HK-2 (cell line): ENCODE results near the gene ZNF579.

Experiments used
- DNase-seq: peaks from one replicate; pipeline ENCODE4 v3.0.0-alpha.2; 2018; ENCODE audit not compliant: unreplicated experiment

Gene ZNF579

DNA sequence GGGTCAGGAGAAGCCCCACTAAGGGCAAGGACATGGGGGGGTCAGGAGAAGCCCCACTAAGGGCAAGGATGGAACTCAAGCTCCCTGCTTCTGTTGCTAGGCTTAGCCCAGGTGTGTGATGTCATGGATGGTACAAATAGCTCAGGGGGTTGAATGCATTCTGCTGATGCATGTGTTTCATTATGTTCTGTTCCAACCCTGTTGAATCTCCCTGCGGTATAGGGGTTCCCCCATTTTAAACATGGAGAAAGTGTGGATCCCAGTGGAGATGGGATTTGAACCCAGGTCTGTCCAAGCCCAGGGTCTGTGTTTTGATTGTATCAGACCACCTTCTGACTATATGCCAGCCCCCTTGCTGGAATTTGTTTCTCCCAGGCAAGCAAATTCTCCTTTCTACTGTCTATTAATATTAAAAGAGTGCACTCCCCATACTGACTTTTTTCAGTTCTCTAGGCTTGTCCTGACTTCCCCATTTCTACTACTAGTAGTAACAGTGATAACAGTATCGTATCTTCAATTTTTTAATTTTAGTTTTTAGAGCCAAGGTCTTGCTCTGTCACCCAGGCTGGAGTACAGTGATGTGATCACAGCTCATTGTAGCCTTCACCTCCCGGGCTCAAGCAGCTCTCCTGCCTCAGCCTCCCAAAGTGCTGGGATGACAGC, 31.5 kb upstream of the ZNF579 start:
- no peak for DNase-seq

- DNase-seq: no peak
Measured at GRCh38 chr19:55611300-55611982, 30.8 kb upstream of the ZNF579 start.

- DNase-seq: no peak
Measured at GRCh38 chr19:55609326-55609725, 28.7 kb upstream of the ZNF579 start.

DNA sequence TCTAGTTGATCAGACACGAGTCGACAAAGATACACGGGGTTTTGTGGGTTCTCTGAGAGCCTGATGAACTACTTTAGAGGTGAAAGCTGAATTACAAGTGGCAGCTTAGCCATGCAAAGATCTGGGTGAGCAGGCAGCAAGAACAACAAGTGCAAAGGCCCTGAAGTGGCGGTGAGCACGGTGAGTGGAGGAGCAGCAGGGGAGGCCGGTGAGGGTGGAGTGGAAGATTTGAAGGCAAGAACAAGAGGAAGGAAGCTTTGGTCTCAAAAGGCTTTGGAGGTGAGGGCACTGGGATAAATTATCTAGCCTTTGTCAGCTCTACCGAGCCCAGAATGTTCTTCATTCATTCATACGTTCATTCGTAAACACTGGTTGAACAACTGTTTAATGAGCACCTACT, 26.2 kb upstream of the ZNF579 start:
- no peak for DNase-seq

GRCh38 chr19:55606471-55606787, 25.8 kb upstream of the ZNF579 start:
- no peak for DNase-seq

DNA sequence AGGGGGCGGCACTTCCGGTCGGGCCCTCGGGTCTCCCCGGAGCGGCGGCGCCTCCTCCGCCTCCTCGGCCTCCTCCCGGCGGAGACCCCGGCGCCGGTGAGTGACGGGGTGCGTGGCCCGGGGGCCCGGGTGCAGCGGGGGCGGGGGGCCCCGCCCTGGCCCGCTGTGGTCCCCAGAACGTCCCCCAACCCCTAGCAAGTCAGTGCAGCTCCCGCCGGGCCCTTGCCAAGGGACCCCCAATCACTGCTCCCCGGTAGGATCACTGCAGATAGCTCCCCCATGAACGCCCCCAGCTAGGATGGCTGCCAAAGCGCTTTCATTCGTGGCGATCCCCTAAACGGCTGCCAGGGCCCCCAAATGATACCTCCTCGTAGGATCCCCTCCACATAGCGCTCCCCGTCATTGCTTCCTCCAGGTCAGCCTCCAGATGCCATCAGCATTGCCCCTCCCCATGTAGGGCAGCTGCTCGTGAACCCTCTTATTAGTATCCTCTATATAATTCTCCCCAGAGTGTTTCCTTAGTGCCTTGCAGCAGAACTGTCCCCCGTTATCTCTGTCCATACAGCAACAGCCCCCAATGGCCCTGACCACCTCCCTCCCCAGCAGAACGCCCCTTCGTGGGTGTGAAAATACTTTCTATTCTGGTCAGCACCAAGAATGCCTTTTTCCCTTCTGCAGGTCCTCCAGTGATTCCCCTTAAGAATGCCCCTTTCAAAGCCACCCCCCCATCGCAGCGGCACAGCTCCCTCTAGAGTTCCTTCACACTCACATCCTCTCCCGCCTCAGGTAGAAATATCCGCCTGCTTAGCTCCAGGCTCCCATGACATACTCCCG, 25.2 kb upstream of the ZNF579 start, which contains the start of gene ZNF865:
Gene ZNF865, plus strand, starts transcription at position 11 of the 834 bp plus-strand sequence. CDS start 7,972 bp downstream, outside the sequence.
- DNase-seq: peak; percentile 88

- peak; percentile 100 for DNase-seq
Measured at GRCh38 chr19:55605207-55605636, 24.6 kb upstream of the ZNF579 start.

DNA sequence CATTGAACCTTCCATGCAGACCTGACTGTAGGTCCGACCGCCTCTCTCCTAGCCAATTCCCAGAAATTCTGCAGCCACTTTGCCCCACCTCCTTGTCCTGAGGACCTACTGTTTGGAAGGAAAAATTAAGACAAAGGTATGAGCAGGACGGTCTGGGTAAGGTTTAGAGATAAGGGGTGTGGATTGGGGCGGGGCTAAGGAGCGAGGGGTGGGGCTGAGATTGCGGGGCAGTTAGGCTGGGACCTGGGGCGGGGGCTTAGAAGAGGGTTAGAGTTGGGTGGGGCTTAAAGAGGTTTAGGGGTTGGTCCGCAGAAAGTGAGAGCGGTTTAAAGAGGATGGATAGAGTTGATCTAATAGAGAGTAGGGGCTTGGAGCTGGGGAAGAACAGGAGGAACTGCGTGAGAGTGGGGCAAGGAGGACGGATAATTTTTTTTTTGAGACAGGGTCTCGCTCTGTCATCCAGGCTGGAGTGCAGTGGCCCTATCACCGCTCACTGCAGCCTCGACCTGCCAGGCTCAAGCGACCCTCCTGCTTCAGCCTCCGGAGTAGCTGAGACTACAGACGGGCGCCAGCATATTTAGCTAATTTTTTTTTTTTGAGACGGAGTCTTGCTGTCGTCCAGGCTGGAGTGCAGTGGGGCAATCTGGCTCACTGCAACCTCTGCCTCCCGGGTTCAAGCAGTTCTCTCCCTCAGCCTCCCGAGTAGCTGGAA, 23.1 kb upstream of the ZNF579 start:
- no peak for DNase-seq

GRCh38 chr19:55603115-55603514, 22.5 kb upstream of the ZNF579 start:
- no peak for DNase-seq

GRCh38 chr19:55602104-55603001, 21.7 kb upstream of the ZNF579 start:
- no peak for DNase-seq

DNA sequence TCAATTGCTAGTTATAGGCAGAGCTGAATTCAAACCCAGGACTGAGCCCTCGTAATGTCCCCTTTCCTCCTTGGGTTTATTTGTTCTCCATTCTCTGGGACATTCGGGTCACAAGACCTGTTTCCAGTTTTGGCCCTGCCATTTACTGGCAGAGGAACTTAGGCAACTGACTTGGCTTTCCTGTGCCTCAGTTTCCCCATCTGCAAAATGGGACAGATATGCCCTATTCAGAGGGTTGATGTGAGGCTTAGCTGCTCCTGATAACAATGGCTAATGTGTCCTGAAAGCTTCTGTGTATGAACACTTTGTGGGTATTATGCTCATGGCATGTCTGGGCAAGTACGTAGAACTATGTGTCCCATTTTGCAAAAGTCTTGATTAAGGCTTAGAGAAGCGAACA, 20.4 kb upstream of the ZNF579 start:
- DNase-seq: no peak

DNA sequence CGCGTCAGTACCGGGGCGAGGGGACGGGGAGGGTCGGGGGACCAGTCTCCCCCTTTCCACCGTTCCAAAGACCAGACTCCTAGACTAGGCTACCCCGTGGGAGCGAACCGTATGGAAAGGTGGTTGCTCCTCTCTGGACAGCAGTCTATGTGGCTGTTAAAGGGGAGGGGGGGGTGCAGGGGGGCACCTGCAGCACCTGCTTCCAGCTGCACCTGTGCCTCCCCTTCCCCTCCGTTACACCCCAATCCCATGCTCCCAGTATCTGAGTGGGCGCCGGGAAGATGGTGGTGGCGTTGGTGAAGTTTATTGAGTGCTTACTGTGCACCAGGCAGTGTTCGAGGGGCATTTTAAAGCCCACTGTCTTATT, 20.0 kb upstream of the ZNF579 start:
- no peak for DNase-seq

DNA sequence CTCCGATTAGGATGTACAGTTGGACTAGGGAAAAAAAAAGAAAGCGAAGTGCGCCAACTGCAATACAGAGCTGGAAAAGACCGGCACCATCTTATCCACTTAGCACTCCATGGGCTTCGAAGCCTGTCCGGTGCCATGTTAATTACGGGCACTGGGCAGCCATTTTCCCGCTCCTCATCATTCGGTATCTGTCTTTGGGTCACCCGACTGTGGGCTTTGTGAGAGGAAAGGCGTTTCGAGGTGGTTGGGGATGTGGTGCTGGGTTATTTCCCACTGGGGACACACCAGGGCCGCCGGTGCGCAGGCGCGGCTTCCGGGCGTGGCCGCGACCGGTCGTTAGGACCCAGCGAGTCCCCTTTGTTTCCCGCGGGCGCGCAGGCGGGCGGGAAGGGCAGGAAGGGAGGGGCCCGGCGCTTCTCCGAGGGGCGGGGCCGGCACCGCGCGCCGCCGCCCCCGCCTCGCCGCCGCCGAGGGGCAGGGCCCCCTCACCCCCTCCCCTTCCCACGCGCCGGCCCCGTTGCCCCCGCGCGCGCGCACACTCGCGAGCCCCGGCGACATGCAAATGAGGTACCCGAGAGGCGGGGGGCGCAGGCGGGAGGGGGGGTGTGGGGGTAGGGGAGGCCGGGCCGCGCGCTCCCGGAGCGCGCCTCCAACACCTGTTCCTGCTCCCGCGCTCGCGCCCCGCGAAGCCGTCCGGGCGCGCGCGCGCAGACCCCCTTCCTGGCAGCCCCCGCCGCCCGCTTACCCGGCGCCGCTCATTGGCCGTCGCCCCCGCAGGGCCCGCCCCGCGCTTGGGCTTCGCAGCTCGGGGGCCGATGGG, 19.4 kb upstream of the ZNF579 start, which contains the start of gene ZNF524:
Gene ZNF524, plus strand, starts transcription at position 447 of the 820 bp plus-strand sequence. CDS start 1,825 bp downstream, outside the sequence.
- DNase-seq: peak; percentile 91

GRCh38 chr19:55599468-55599841, 18.8 kb upstream of the ZNF579 start, which contains the start of gene FIZ1:
Gene FIZ1, minus strand, starts transcription at chr19:55599517. Its CDS starts 1,652 bp downstream, at chr19:55597865.
- peak; percentile 99 for DNase-seq

GRCh38 chr19:55598719-55599467, 18.2 kb upstream of the ZNF579 start:
- peak; percentile 99 for DNase-seq

- DNase-seq: no peak
Measured at GRCh38 chr19:55598034-55598433, 17.4 kb upstream of the ZNF579 start.

- no peak for DNase-seq
Measured at GRCh38 chr19:55597501-55597921, 16.9 kb upstream of the ZNF579 start.

DNA sequence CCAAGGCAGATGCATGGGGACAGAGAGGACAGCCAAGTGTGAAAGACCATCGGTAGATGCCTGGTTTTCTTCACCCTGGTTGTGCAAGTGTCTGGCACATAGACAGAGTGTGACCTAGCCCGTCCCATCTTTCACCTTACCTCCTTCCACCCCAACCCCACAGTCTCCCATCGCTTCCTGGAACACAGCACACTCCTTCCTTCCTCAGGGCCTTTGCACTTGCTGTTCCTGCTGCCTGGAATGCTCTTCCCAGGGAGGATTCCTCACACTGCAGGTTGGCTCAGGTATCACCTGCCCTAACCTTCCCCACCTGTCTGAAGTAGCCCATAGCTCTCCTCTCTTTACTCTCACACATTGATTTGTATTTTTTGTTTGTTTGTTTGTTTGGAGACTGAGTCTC, 15.7 kb upstream of the ZNF579 start:
- DNase-seq: no peak

DNA sequence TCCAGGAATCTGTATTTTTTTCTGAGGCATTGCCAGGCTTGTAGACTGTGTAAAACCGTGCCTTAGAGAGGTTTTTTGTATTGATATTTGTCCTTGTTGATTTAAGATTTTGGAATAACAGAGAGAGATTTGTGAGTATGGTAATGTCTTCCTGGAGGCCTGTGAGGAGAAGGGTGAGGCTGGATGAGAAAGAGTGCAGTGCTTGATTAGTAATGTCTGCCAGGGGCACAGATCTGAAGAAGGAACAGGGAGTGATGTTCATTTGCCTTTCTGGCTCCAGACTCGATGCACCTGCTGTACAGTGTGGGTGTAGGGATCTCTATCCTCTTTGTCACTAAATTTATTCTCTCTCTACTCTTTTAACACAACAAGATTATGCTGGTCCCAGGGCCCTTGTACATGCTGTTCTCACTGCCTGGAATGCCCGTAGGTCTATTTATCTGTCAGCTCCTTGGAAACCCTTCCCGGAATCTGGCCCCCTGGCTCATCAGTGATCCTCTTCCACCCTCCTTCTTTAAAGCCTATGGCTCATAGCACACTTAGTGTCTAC, 14.4 kb upstream of the ZNF579 start:
- DNase-seq: no peak
